ENCODE measurements around the gene LARP6.

The LARP6 gene

DNA sequence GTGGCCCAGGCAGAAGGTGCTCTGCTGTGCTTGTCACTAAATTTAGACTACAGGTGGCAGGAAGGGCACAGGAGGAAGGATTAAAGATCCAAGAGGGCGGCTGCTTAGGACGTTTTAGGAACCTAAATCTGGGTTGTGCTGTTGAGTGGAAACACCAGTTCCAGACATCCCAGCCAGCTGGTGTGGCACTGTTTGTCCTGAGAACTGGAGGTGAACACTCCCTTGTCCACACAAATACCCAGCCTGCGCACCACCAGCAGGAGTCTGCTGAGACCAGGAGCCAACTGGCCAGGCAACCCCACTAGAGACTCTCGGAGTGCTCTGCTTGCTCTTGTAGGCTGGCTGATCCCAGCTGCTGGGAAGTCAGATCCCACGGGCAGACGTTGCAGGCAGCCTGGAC is 60.3 kb downstream of the LARP6 start:
- no peak for DNase-seq

DNA sequence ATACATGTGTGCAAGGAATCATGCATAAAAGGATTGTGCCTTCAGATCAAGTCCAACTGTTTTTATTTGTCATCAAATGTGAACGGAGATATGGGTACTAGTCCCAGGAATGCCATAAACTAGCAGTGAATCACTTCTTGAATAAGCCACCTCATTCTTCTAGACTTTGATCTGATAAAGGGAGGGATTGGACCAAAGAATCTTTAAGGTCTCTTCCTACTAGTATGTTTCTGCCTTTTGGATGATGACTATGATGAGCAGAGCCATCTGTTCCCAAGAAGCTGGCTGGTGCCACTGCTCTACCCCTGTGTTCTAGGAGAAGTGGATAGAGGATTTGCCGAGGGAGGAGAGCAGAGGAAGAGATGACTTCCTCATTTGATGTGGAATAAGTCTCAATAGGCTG is 61.8 kb downstream of the LARP6 start:
- no peak for DNase-seq

DNA sequence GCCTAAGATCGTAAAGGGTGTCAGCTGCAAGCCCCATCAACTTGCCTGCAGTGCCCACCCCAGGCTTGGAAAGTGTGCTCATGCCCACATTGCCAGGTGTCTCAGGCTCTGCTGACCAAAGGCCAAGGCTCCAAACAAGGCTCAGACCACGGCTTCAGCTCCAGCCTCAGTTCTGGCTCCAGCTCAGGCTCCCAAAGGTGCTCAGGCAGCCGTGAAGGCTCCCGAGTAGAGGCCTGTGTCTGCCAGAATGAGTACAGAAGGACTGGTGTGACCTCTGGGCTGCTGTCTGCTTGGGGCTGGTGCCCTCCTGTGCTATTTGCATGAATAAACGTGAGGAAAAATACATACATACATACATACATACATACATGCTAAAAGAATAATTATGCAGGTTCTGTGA is 62.7 kb downstream of the LARP6 start:
- no peak for DNase-seq

DNA sequence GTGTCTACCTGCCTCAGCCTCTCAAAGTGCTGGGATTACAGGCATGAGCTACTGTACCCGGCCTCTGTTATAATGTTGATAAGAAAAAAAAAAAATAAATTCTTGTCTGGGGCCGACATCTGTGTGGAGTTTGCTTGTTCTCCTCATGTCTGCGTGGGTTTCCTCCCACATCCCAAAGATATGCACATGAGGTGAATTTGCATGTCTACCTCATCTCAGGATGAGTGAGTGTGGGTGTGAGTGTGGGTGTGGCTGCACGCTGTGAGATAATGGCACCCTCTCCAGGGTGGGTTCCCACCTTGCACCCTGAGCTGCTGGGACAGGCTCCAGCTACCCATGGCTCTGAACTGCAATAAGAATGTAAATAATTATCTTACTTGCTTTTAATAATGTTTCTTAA is 64.7 kb downstream of the LARP6 start:
- no peak for DNase-seq

DNA sequence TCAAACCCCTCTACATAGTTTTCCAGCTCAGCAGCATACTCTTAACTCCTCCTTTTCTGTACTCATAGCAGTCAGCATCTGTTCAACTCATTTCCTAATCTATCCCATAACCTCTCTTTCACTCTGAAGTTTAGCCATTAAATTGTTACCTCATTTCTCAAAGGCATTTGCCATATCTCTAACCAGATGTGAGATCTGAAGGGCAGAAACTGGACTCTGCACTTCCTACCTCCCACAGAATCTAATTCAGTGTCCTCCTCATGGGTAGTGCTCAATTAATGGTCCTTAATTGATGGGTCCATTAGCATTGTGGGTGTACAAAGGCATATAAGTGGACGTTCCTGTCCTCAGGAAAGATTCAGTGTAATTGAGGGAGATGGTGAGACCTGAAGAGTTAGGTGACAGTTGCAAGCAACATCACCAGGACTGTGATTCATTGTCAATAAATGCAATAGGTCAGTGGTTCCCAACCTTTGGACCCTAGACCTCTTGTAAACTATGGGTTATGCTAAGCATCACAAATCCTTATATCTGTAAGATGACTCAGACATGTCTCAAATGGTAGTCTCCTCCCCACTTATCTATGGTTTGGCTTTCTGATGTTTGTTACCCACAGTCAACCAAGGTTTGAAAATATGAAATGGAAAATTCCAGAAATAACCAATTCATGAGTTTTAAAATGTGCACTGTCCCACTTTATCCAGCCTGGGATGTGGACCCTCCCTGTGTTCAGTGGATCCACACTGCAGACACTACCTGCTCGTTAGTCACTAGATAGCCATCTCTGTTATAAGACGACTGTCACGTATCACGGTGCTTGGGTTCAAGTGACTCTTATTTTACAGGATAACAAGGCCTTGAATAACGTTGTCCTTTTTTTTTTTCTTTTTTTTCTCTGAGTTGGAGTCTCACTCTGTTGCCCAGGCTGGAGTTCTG is 65.6 kb downstream of the LARP6 start:
- peak in 1 of 3 experiments; percentile 38 for DNase-seq

DNA sequence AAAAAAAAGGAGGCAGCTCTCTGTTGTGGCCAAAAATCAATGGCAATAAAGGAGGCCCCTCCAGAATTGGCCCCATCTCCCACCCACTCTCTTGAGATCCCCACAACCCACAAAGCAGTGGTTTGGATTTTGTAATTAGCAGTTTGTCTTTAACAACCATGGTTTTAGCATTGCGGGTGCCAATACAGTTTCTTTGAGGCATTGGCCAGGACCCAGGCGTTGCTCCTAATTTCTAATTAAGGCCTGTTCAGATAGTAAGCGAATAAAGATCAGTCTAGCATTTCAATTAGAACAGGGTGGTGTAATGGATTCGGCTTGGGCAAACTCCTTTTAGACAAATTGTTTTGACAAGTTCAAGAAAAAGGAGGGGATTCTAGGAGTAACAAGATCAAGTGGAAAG is 67.0 kb downstream of the LARP6 start:
- DNase-seq, result no peak

DNA sequence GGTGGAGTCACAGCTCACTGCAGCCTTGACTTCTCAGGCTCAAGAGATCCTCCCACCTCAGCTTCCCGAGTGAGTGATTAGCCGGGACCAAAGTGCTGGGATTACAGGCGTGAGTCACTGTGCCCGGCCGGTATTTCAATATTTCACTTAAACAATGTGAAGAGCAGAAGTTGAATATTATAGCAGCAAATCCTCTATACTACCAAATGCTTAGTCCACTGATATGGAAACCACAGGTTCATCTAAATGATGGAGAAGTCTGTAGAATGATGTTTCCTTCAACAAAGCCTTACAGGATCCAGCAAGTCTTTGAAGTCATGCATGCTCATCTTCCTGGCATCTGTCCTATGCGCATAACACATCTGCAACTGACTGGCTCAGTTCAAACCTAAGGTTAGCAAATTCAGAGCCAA is 70.3 kb downstream of the LARP6 start:
- no peak for DNase-seq

DNA sequence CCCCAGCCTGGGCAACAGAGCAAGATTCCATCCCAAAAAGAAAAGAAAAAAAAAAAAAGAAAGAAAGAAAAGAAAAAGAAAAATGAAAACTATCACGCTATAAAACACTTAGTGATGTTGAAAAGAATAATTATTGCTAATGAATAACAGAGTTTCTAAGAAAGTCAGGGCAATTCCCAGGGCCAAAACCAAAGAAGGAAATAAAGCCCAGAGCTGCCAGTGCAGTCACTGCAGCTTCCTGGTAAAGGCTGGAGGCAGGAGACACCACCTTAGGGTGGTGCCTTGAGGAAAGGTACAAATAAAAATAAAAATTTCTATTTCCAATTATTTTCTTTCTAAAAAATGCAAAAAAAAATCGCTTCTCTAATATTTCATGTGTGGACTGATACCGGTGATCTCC is 70.9 kb downstream of the LARP6 start:
- no peak for DNase-seq

DNA sequence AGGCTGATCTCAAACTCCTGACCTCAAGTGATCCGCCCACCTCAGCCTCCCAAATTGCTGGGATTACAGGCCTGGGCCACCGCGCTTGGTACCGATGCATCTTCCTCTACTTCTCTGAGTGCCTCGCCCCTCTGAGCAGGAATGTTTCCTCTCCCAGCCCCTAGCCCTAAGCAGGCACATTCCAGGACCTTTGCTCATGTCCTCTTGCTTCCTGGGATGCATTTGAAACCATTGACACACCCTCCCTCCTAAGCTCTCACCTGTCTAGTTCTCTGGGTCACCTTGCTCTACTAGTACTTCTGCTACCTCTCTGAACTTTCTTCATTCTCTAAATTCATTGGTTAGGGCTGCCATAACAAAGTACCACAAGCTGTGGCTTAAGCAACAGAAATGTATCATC is 72.7 kb downstream of the LARP6 start:
- no peak for DNase-seq
